Mucosa of gallbladder (tissue), 1 donor: ENCODE results near the gene KIT. TPM values are rescaled to one million over a fixed set of nuclear protein-coding genes. Genes with fewer than 3 reads are reported as not detected.

Experiments used
- DNase-seq: peaks from one replicate; pipeline ENCODE4 v3.0.0-alpha.2; 2020; ENCODE audit warnings: low spot score
- total RNA-seq: library from RNA; stranded (reverse); gene quantifications from one replicate; pipeline ENCODE4 v1.2.1, GENCODE V29; 2021
- donor health status: DM: no; HTN: no; CAD: no.

KIT gene
- total RNA-seq, 1 donor from 2014 or later, result 24.4 TPM

GRCh38 chr4:54745031-54745770, 87.4 kb downstream of the KIT start:
- DNase-seq, result no peak

- DNase-seq, result no peak
Observed at GRCh38 chr4:54746218-54746617, 88.5 kb downstream of the KIT start.

GRCh38 chr4:54750341-54750740, 92.6 kb downstream of the KIT start:
- no peak for DNase-seq

GRCh38 chr4:54754394-54754793, 96.6 kb downstream of the KIT start:
- DNase-seq, result no peak

GRCh38 chr4:54764476-54764875, 106.7 kb downstream of the KIT start:
- no peak for DNase-seq

- no peak for DNase-seq
Observed at GRCh38 chr4:54767376-54767775, 109.6 kb downstream of the KIT start.

GRCh38 chr4:54773022-54773421, 115.3 kb downstream of the KIT start:
- DNase-seq, result no peak

GRCh38 chr4:54779036-54779435, 121.3 kb downstream of the KIT start:
- no peak for DNase-seq

- no peak for DNase-seq
Observed at GRCh38 chr4:54779476-54780148, 121.9 kb downstream of the KIT start.

- DNase-seq, result no peak
Observed at GRCh38 chr4:54780149-54780495, 122.4 kb downstream of the KIT start.

- no peak for DNase-seq
Observed at GRCh38 chr4:54781756-54782155, 124.0 kb downstream of the KIT start.

GRCh38 chr4:54783402-54784110, 125.8 kb downstream of the KIT start:
- no peak for DNase-seq

- DNase-seq, result peak; percentile 80
Observed at GRCh38 chr4:54784161-54784671, 126.5 kb downstream of the KIT start.
